HG02970 (cell line): ENCODE results near the gene PLEKHA4.
"Not testable (repeated sequence)": the region's sequence is repeated elsewhere in the genome, so short reads cannot be mapped to it uniquely, and the experiment has no call there.

Source experiments
- ATAC-seq: cut with Tn5 transposase; IDR thresholded peaks from one replicate; pipeline ENCODE4 v1.9.1; 2021; ENCODE audit warnings: mild to moderate bottlenecking, moderate library complexity, moderate number of reproducible peaks; ENCODE audit not compliant: unreplicated experiment, low FRiP score

Gene PLEKHA4

GRCh38 chr19:48889496-48889895 lies 21.1 kb upstream of the PLEKHA4 start:
- not testable (repeated sequence) for ATAC-seq

GRCh38 chr19:48887861-48888612 lies 19.6 kb upstream of the PLEKHA4 start:
- no peak for ATAC-seq

DNA sequence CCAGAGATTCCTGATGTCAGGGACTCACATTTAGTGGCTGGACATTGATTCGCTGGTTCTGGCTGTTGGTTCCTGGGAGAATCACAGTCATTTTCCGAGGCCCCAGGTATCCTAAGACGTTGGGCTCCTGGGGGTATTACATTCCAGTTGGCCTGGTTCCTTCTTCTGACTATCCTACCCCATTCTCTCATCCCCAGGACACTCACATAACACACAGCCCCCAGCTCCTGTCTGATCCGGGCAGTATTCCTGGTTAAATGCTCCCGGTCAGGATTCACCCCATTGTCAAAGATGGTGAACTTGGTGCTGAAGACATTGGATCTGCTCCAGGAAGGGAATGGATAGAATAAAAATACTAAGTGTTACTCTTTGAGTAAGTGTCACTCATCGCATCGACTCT lies 15.3 kb upstream of the PLEKHA4 start:
- ATAC-seq = no peak

GRCh38 chr19:48881741-48882657 lies 13.6 kb upstream of the PLEKHA4 start:
- ATAC-seq = no peak

- ATAC-seq = not testable (repeated sequence)
Measured at GRCh38 chr19:48879696-48880095, 11.3 kb upstream of the PLEKHA4 start.

DNA sequence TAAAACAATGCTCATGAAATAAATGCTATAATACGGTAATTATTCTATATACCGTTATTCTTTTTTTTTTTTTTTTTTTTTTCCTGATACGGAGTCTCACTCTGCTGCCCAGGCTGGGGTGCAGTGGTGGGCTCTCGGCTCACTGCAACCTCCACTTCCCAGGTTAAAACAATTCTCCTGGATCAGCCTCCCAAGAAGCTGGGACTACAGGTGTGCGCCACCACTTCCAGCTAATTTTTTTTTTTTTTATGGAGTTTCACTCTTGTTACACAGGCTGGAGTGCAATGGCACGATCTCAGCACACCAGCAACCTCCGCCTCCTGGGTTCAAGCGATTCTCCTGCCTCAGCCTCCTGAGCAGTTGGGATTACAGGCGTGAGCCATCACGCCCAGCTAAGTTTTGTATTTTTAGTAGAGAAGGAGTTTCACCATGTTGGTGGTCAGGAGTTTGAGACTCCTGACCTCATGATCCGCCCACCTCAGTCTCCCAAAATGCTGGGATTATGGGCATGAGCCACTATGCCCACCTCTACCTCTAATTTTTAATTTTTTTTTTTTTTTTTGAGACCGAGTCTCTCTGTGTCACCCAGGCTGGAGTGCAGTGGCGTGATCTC lies 10.7 kb upstream of the PLEKHA4 start:
- no peak for ATAC-seq

DNA sequence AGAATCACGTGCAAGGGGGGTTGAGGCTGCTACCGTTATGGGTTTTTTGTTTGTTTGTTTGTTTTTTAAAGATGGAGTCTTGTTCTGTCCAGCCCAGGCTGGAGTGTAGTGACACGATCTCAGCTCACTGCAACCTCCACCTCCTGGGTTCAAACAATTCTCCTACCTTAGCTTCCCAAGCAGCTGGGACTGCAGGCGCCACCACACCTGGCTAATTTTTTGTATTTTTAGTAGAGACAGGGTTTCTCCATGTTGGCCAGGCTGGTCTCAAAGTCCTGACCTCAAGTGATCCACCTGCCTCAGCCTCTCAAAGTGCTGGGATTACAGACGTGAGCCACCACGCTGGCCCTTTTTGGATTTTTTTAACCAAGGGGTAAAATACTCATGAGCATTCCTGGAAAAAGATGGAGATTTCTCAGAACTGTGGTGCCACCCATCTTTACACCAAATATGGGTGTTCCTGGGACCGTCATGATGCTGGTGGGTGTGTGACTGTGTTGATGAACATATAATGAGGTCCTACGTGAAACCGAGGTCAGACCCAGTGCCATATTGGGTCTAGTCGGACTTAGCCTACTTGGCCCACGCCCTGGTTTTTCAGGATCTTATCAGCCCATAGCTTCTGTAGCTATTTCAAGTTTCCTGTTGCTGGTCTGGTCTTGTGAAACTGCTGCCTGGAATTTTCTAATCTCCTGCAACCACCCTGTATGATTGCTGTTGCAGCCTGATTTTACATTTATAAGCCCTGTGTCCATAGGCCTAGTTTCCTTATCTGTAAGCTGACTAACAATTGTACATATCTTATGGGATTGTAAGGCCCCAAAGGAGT lies 10.0 kb upstream of the PLEKHA4 start:
- ATAC-seq = no peak

- ATAC-seq = no peak
Measured at GRCh38 chr19:48877855-48878195, 9.4 kb upstream of the PLEKHA4 start.

- ATAC-seq = not testable (repeated sequence)
Measured at GRCh38 chr19:48876043-48876981, 7.9 kb upstream of the PLEKHA4 start.

- no peak for ATAC-seq
Measured at GRCh38 chr19:48874303-48875135, 6.1 kb upstream of the PLEKHA4 start.

DNA sequence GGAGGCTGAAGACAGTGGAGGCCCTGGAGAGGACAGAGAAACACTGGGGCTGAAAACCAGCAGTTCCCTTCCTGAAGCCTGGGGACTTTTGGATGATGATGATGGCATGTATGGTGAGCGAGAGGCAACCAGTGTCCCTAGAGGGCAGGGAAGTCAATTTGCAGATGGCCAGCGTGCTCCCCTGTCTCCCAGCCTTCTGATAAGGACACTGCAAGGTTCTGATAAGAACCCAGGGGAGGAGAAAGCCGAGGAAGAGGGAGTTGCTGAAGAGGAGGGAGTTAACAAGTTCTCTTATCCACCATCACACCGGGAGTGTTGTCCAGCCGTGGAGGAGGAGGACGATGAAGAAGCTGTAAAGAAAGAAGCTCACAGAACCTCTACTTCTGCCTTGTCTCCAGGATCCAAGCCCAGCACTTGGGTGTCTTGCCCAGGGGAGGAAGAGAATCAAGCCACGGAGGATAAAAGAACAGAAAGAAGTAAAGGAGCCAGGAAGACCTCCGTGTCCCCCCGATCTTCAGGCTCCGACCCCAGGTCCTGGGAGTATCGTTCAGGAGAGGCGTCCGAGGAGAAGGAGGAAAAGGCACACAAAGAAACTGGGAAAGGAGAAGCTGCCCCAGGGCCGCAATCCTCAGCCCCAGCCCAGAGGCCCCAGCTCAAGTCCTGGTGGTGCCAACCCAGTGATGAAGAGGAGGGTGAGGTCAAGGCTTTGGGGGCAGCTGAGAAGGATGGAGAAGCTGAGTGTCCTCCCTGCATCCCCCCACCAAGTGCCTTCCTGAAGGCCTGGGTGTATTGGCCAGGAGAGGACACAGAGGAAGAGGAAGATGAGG lies 5.3 kb upstream of the PLEKHA4 start:
- no peak for ATAC-seq

DNA sequence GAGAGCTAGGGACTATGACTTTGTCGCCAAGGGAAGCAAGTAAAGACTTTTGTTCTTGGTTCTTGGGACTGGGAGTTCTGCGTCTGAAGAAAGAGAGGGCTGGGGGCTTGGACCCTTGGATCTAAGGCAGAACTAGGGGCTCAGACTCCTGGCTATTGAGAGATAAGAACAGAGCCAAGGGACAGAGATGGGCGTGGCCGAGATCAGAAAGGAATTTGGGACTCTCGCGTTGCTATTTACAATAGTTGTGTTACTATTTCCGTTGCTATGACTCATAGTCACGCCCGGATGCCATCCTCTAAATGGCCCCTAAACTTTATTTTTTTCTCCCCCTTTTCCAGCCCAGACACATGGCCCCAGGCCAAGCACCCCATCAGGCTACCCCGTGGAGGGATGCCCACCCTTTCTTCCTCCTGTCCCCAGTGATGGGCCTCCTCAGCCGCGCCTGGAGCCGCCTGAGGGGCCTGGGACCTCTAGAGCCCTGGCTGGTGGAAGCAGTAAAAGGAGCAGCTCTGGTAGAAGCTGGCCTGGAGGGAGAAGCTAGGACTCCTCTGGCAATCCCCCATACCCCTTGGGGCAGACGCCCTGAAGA lies 4.6 kb upstream of the PLEKHA4 start:
- ATAC-seq = peak; percentile 25

DNA sequence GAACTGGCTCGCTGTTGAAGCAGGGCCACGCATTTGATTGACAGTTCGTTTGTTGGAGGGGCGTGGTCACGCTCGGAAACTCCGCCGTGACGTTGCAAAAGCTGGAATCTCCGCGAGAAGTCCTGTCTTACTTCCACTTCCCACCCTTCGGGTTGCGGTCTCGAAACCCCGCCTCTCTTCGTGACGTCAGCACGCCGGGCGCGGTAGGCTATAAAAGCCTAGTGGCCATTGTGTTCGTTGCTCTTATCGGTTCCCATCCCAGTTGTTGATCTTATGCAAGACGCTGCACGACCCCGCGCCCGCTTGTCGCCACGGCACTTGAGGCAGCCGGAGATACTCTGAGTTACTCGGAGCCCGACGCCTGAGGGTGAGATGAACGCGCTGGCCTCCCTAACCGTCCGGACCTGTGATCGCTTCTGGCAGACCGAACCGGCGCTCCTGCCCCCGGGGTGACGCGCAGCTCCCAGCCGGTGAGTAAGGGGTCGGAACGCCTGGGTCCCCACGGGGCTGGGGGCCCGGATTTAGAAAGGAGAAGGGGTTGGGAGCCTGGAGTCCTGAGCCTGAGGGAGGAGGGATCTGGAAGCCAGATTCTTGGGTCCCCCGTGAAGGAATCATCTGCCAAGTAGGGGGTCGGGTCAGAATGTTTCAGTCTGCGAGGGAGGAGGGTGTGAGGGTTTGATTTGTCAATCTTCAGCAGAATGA lies 3.9 kb upstream of the PLEKHA4 start, which contains the start of gene PPP1R15A:
TSS of gene PPP1R15A (plus strand) at position 240 of the 702 bp plus-strand sequence. CDS start 813 bp downstream, outside the sequence.
- peak; percentile 53 for ATAC-seq

GRCh38 chr19:48871471-48872181 lies 3.2 kb upstream of the PLEKHA4 start:
- ATAC-seq = not testable (repeated sequence)

DNA sequence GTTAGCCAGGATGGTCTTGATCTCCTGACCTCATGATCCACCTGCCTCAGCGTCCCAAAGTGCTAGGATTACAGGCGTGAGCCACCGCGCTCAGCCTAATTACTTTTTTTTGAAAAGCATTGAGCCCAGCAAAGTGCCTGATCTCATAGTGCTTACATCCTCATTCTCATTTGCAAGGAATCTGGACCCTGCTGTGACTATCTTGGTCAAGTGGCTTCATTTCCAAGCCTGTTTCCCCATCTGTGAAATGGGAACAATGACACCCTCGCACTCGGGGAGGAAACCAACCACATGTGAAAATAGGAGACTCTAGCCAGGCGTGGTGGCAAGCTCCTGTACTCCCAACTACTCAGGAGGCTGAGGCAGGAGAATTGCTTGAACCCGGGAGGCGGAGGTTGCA lies 1.6 kb upstream of the PLEKHA4 start:
- no peak for ATAC-seq

- ATAC-seq = no peak
Measured at GRCh38 chr19:48867746-48868113, 687 bp downstream of the PLEKHA4 start.
